Esophagus muscularis mucosa (tissue), 3 donors: ENCODE results near the gene SIPA1L2.

Experiments used
- CTCF ChIP-seq, 3 experiments: fragments of 200-600 bp in 2 of 3; fragments of 450-650 bp in 1 of 3; sonication (generic) in 2 of 3; IDR thresholded peaks; one replicate each; pipeline ENCODE4 v1.5.1; 2017 to 2019; ENCODE audit warnings: antibody characterized with exemption in 3 of 3, mild to moderate bottlenecking in 2 of 3, moderate library complexity in 1 of 3
- POLR2A ChIP-seq: fragments of 450-650 bp; IDR thresholded peaks from one replicate; pipeline ENCODE4 v1.6.1; 2017; ENCODE audit warnings: antibody characterized with exemption, moderate library complexity, mild to moderate bottlenecking, low read depth

DNA sequence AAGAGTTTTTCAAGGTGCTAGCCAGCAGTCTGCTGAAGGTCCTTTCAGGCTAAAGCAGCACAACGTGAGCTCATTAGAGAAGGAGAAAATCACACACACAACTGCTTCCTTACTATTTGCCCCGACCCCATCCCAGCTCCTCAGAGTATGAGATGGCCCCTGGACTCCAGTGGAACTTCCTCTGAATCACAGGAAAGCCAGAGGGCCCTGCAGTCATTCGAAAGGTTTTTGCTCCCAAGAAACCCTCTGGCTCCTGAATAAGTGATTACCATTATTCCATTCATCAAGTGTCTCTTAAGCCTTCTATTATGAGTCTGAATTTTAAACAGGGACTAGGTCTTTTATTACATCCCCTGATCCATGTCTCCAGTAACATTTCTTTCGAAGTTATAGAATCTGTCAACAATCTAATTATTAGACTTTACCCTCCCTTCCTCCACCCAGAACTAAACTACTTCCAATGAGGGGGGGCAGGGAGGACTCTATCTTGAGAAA lies 14.6 kb downstream of the SIPA1L2 start:
- TF ChIP-seq CTCF (IDR thresholded peaks at IDR 0.05), result no peak
- no peak for TF ChIP-seq POLR2A
